Endothelial cell of umbilical vein (primary cell): ENCODE measurements around the gene ETV1.

Experiments
- GATA2 ChIP-seq: IDR thresholded peaks from 2 replicates; pipeline ENCODE4 v1.7.0; 2011; ENCODE audit warnings: low read depth, mild to moderate bottlenecking, moderate library complexity, mixed read lengths, low read length; ENCODE audit not compliant: insufficient read length, insufficient read depth
- POLR2AphosphoS5 ChIP-seq: IDR thresholded peaks from 2 replicates; pipeline ENCODE4 v1.6.1; 2012; ENCODE audit warnings: low read depth, mild to moderate bottlenecking, control low read depth, low read length, moderate library complexity; ENCODE audit not compliant: insufficient read depth

DNA sequence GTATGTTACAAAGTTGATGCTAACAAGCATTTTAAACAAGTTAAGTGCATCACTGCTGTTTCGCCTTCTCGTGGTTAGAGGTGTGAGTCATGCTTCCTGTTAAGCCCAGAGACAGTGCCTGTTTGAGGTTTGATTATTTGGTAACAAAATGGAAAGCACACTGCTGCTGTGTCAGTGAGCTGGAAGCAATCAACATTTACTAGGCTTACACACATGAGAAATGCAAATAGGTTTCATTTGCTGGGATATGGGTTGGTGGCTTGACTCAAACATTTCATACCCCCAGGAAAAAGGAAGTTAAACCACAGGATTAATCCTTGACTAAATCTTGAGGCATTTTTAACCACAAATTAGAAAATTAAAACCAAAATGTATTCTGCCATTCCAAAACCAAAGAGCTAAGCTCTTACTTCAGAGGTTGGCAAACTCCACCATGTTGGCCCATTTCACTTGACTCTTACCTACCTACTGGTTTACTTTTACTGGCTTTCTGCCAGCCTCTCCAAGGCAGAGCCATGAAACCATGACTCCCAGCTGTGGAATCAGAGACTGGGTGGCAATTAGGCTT lies 139.2 kb downstream of the ETV1 start:
- TF ChIP-seq GATA2 (peak; percentile 7), POLR2AphosphoS5 (no peak)
